Occipital lobe (tissue), 1 donor: ENCODE results near the gene DDRGK1. TPM values are rescaled to one million over a fixed set of nuclear protein-coding genes. Genes with fewer than 3 reads are reported as not detected.

Experiments
- total RNA-seq: library from RNA; depleted of rRNA; stranded (reverse); fragments of >200 nt; gene quantifications from one replicate; pipeline ENCODE4 v1.2.3, GENCODE V29; 2014

DDRGK1 gene
- total RNA-seq, 1 donor from 2014 or later, result 22.6 TPM

Other genes starting within 250 kb of the DDRGK1 start
- not detected for gene GNRH2, start 161.1 kb downstream of the DDRGK1 start, total RNA-seq
- 36.0 TPM for gene MRPS26, start 158.6 kb downstream of the DDRGK1 start, total RNA-seq
- not detected for gene OXT, start 133.1 kb downstream of the DDRGK1 start, total RNA-seq
- not detected for gene AVP, start 120.0 kb downstream of the DDRGK1 start, total RNA-seq
- 17.8 TPM for gene FASTKD5, start 44.8 kb downstream of the DDRGK1 start, total RNA-seq
- 1.9 TPM for gene UBOX5, start 44.8 kb downstream of the DDRGK1 start, total RNA-seq
- gene LZTS3, start 31.1 kb downstream of the DDRGK1 start, total RNA-seq, result 12.0 TPM
- 36.3 TPM for gene ITPA, start 4.8 kb upstream of the DDRGK1 start, total RNA-seq
- gene SLC4A11, start 34.5 kb upstream of the DDRGK1 start, total RNA-seq, result not detected
- 36.0 TPM for gene DNAAF9, start 203.0 kb upstream of the DDRGK1 start, total RNA-seq